ENCODE measurements around the gene ZNF107. TPM values are rescaled to one million over a fixed set of nuclear protein-coding genes. Genes with fewer than 3 reads are reported as not detected.

Gene ZNF107
- total and polyA plus RNA-seq, 2 of the 4 experiments (the other 2 are of a cell fraction): 2.0 to 2.5 TPM

DNA sequence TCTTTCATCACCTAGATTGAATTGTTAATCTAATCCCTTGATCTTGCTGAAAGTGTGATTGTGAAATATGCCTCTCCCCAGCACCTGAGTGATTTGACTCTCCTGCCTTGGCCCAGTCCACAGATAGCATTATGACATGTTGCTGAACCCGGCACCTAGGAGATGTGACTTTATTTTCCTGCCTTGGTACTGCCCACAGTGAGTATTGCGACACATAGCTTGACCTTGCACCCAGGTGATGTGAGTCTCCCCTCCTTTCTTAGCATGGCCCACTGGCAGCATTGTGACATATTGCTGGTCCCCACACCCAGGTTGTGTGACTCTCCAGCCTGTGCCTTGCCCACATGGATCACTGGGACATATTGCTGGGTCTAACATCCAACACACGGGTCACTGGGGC, 32.5 kb upstream of the ZNF107 start:
- no peak overlapping the region for H2AFZ ChIP-seq (replicated peaks; ENCODE audit: low read length, poor library complexity)
- peaks cover 5% of the 10 kb centered on the region; the same call in 1 of the 2 replicates for H3K9me3 ChIP-seq (ENCODE audit: control insufficient read depth, insufficient read depth, low read length)
- no peaks in the 10 kb centered on the region for H3K4me1 ChIP-seq (ENCODE audit: control insufficient read depth, insufficient read depth, low read length)
- no peak for DNase-seq
- H3K9me1 ChIP-seq (ENCODE audit: insufficient read depth, low read length): no peaks in the 10 kb centered on the region
- no peak overlapping the region for H3K56ac ChIP-seq (ENCODE audit: extremely low read depth, insufficient read depth, low read length)
- no peak overlapping the region for H3K14ac ChIP-seq (replicated peaks; ENCODE audit: low read depth, low read length)
- H3K4me3 ChIP-seq (ENCODE audit: insufficient read depth, low read depth, low read length): no peak overlapping the region
- in situ Hi-C loops (cut with MboI; ENCODE audit: low sequenced_read_pairs): no loop called here
- no peak overlapping the region for H4K5ac ChIP-seq (ENCODE audit: low read depth, low read length)
- intact Hi-C loops (cut with micrococcal nuclease): no loop called here
- H3K4ac ChIP-seq (ENCODE audit: low read depth, low read length): no peak overlapping the region
- dilution Hi-C loops (cut with HindIII; ENCODE audit: low sequenced_read_pairs, unreplicated experiment): no loop called here
- no peaks in the 10 kb centered on the region for H3K27me3 ChIP-seq (ENCODE audit: control insufficient read depth, insufficient read depth, low read length)
- 80% methylated on average over 1 of the region's 3 CpGs; no CpG with 5 or more reads in 1 of the 2 experiments for WGBS, 2 experiments (ENCODE audit: extremely low coverage in 2 of 2, insufficient read length in 1 of 2)
- H4K8ac ChIP-seq (ENCODE audit: low read depth in 2 of 2, low read length in 2 of 2): no peak overlapping the region
- no peaks in the 10 kb centered on the region for H3K79me1 ChIP-seq (ENCODE audit: low read depth in 1 of 2, low read length in 2 of 2)
- H4K91ac ChIP-seq (ENCODE audit: insufficient read depth, low read depth, low read length): no peak overlapping the region
- no peaks in the 10 kb centered on the region for H4K20me1 ChIP-seq (ENCODE audit: insufficient read depth, low read length)
- no peak overlapping the region for H3K23ac ChIP-seq (ENCODE audit: low read depth, low read length)
- no peak overlapping the region for H3K27ac ChIP-seq (ENCODE audit: insufficient read depth, low read length)
- H2BK5ac ChIP-seq (ENCODE audit: low read depth, low read length, poor library complexity, severe bottlenecking): no peak overlapping the region
- ChIA-PET POLR2A (ENCODE audit: unreplicated experiment) (no interaction called here), CTCF (no interaction called here)
- TF ChIP-seq MAFK (IDR thresholded peaks at IDR 0.05; ENCODE audit: low read depth, low read length): no peak
- TF ChIP-seq CEBPB (IDR thresholded peaks at IDR 0.05; ENCODE audit: low read depth, low read length): peak; percentile 62
- no peak overlapping the region for H3K9ac ChIP-seq (ENCODE audit: low read depth, low read length)
- no peak overlapping the region for H2BK120ac ChIP-seq (ENCODE audit: low read depth, low read length)
- no peak overlapping the region for H3K18ac ChIP-seq (ENCODE audit: low read depth, low read length)
- no peak overlapping the region for H2BK15ac ChIP-seq (ENCODE audit: low read depth, low read length)
- no TSS peak for BruUV-seq (replicated peaks)
- no peak overlapping the region for H2AK9ac ChIP-seq (replicated peaks; ENCODE audit: low read depth, low read length, poor library complexity)
- H3K4me2 ChIP-seq (ENCODE audit: low read depth, low read length): no peak overlapping the region
- no peak overlapping the region for H2AK5ac ChIP-seq (ENCODE audit: low read depth, low read length)
- no peak overlapping the region for H2BK20ac ChIP-seq (ENCODE audit: low read depth, low read length)
- no peak for ATAC-seq (ENCODE audit: low read depth)
- H3K36me3 ChIP-seq (ENCODE audit: control insufficient read depth, insufficient read depth, low read length): no peaks in the 10 kb centered on the region
